Measurements from ENCODE around the gene CEP170. TPM values are rescaled to one million over a fixed set of nuclear protein-coding genes. Genes with fewer than 3 reads are reported as not detected.

The CEP170 gene
- total and polyA plus RNA-seq, 10 of the 15 experiments (the other 5 are each of a cell fraction or from before 2014, with no cell fraction given), result 15.0 to 67.3 (median 40.2) TPM

- ChIA-PET CTCF (no interaction called here), SMC1A (ENCODE audit: uncharacterized antibody, unreplicated experiment) (interaction anchor here (0.6 to 1.5 kb wide), 4 partner anchors 11 to 18 kb away, joined by 3 to 4 read pairs (median 4); no protein-coding TSS in a partner anchor), RAD21 (ENCODE audit: unreplicated experiment) (no interaction called here), POLR2A (no interaction called here)
- H3K9me3 ChIP-seq (replicated peaks; ENCODE audit: control insufficient read depth, insufficient read depth, low read length), result no peaks in the 10 kb centered on the region; the same call in 2 of the 3 replicates
- H3K9ac ChIP-seq (ENCODE audit: control insufficient read depth, insufficient read depth, low read length), result no peak overlapping the region
- WGBS (ENCODE audit: insufficient coverage, insufficient replicate concordance, low lambda C conversion rate, missing lambda C conversion rate), result 96% methylated on average over 3 of the region's 3 CpGs
- ATAC-seq (no peak), FAIRE-seq (no peak), DNase-seq (ENCODE audit: low read depth, low spot score) (no peak)
- intact Hi-C loops (cut with micrococcal nuclease; ENCODE audit: unreplicated experiment) (no loop called here), in situ Hi-C loops (cut with MboI) (no loop called here)
- peaks cover 86% of the 10 kb centered on the region for H3K79me2 ChIP-seq (ENCODE audit: control insufficient read depth, insufficient read depth, low read length)
- no peaks in the 10 kb centered on the region for H3K27me3 ChIP-seq (replicated peaks in 1 of 2; ENCODE audit: control insufficient read depth in 2 of 2, insufficient read depth in 2 of 2, low read length in 1 of 2)
- no peak overlapping the region for H3K27ac ChIP-seq (ENCODE audit: control insufficient read depth, insufficient read depth)
- H3K4me3 ChIP-seq, result no peak overlapping the region
- H3K4me2 ChIP-seq (ENCODE audit: control insufficient read depth, insufficient read depth), result peak overlapping the region; percentile 15; the same call in 1 of the 2 replicates
- H4K20me1 ChIP-seq (ENCODE audit: control insufficient read depth, insufficient read depth), result no peaks in the 10 kb centered on the region
- no peak overlapping the region for H2AFZ ChIP-seq (ENCODE audit: control insufficient read depth, low read depth, low read length)
- H3K36me3 ChIP-seq (ENCODE audit: control insufficient read depth in 2 of 2, insufficient read depth in 2 of 2, low read length in 1 of 2), result no peaks in the 10 kb centered on the region; a peak in 1 of 4 replicates
- peaks cover 8% of the 10 kb centered on the region; the same call in 1 of the 2 replicates for H3K4me1 ChIP-seq (ENCODE audit: control insufficient read depth, insufficient read depth, low read length)
- no TSS peak for BruUV-seq (replicated peaks)
- no peak for TF ChIP-seq ZBED1 (IDR thresholded peaks at IDR 0.05; ENCODE audit: borderline replicate concordance)
- no peak for TF ChIP-seq GABPA (IDR thresholded peaks at IDR 0.05; ENCODE audit: low read depth)
- TF ChIP-seq CREM (IDR thresholded peaks at IDR 0.05; ENCODE audit: low read depth), result no peak
- no peak for TF ChIP-seq REST (IDR thresholded peaks at IDR 0.05; ENCODE audit: low read depth, low read length)
- no peak for TF ChIP-seq MXI1 (IDR thresholded peaks at IDR 0.05; ENCODE audit: low read depth, low read length)
- TF ChIP-seq STAT1 (conservative IDR thresholded peaks at IDR 0.05), result no peak
- TF ChIP-seq POLR2AphosphoS5 (IDR thresholded peaks at IDR 0.05; ENCODE audit: low read length), result no peak
- TF ChIP-seq CHD1 (IDR thresholded peaks at IDR 0.05; ENCODE audit: low read depth, low read length), result no peak
- no peak for TF ChIP-seq NR2C1 (IDR thresholded peaks at IDR 0.05)
- no peak for TF ChIP-seq ELK1 (IDR thresholded peaks at IDR 0.05; ENCODE audit: low read depth, low read length)
- TF ChIP-seq PBX3 (IDR thresholded peaks at IDR 0.05; ENCODE audit: insufficient replicate concordance, low read depth, low read length), result no peak
- TF ChIP-seq GATAD2B (conservative IDR thresholded peaks at IDR 0.05; ENCODE audit: low read depth), result no peak
- no peak for TF ChIP-seq JUNB (IDR thresholded peaks at IDR 0.05)
- no peak for TF ChIP-seq EZH2 (IDR thresholded peaks at IDR 0.05; ENCODE audit: borderline replicate concordance, control insufficient read depth, low read depth, low read length)
- TF ChIP-seq CHD2 (IDR thresholded peaks at IDR 0.05; ENCODE audit: borderline replicate concordance, low read depth, low read length), result no peak
- TF ChIP-seq PAX8 (IDR thresholded peaks at IDR 0.05), result no peak
Observed at GRCh38 chr1:243249214-243249613, 5.9 kb downstream of the CEP170 start.
